Glutamatergic neuron (in vitro differentiated cells): Measurements from ENCODE around the gene CPD. TPM values are rescaled to one million over a fixed set of nuclear protein-coding genes. Genes with fewer than 3 reads are reported as not detected.
"Not testable (repeated sequence)": the region's sequence is repeated elsewhere in the genome, so short reads cannot be mapped to it uniquely, and the experiment has no call there.

Source experiments
- DNase-seq: peaks from one replicate; pipeline ENCODE4 v3.0.0; 2022
- H3K27ac Mint-ChIP-seq: one replicate; pipeline ENCODE4 v1.8.0; 2020; ENCODE audit warnings: mild to moderate bottlenecking, mixed read lengths, inconsistent platforms; ENCODE audit not compliant: unreplicated experiment
- H3K27me3 Mint-ChIP-seq: one replicate; pipeline ENCODE4 v1.8.0; 2020; ENCODE audit warnings: mild to moderate bottlenecking, moderate library complexity, mixed read lengths, inconsistent platforms; ENCODE audit not compliant: unreplicated experiment
- H3K36me3 Mint-ChIP-seq: one replicate; pipeline ENCODE4 v1.8.0; 2020; ENCODE audit warnings: mild to moderate bottlenecking, mixed read lengths, inconsistent platforms; ENCODE audit not compliant: unreplicated experiment
- H3K4me1 Mint-ChIP-seq: one replicate; pipeline ENCODE4 v1.8.0; 2020; ENCODE audit warnings: mild to moderate bottlenecking, low read depth, mixed read lengths, inconsistent platforms; ENCODE audit not compliant: unreplicated experiment
- H3K4me3 Mint-ChIP-seq: one replicate; pipeline ENCODE4 v1.8.0; 2020; ENCODE audit warnings: mild to moderate bottlenecking, mixed read lengths, inconsistent platforms; ENCODE audit not compliant: unreplicated experiment
- H3K9me3 Mint-ChIP-seq: one replicate; pipeline ENCODE4 v1.8.0; 2020; ENCODE audit warnings: mild to moderate bottlenecking, moderate library complexity, mixed read lengths, inconsistent platforms; ENCODE audit not compliant: unreplicated experiment
- CTCF ChIP-seq: fragments of 200-600 bp; sonication (generic); IDR thresholded peaks from one replicate; pipeline ENCODE4 v1.5.0; 2021; ENCODE audit not compliant: partially characterized antibody, unreplicated experiment
- total RNA-seq: library from RNA; stranded (reverse); fragmentation: NEBNext Ultra II Directional; extraction: Animal tissue kit (Norgen Biotek cat#: 25700); gene quantifications from one replicate; pipeline ENCODE4 v1.2.1, GENCODE V29; 2021; ENCODE audit not compliant: unreplicated experiment

Gene CPD
- total RNA-seq, 1 donor from 2014 or later = 29.8 TPM

GRCh38 chr17:30458371-30458770, 79.6 kb downstream of the CPD start:
- Mint-ChIP-seq H3K4me3 (no peak overlapping the region), H3K4me1 (peaks cover 1% of the 10 kb centered on the region), H3K36me3 (peaks cover 11% of the 10 kb centered on the region), H3K27me3 (no peaks in the 10 kb centered on the region), H3K27ac (no peak overlapping the region), H3K9me3 (peaks cover 3% of the 10 kb centered on the region)
- no peak for DNase-seq
- no peak for TF ChIP-seq CTCF

GRCh38 chr17:30458797-30459413, 80.2 kb downstream of the CPD start:
- not testable (repeated sequence) for H3K4me3 Mint-ChIP-seq, DNase-seq, H3K9me3 Mint-ChIP-seq, H3K4me1 Mint-ChIP-seq, H3K27ac Mint-ChIP-seq, H3K27me3 Mint-ChIP-seq
- H3K36me3 Mint-ChIP-seq = peaks cover 11% of the 10 kb centered on the region

GRCh38 chr17:30468465-30468864, 89.7 kb downstream of the CPD start:
- H3K27me3 Mint-ChIP-seq = peaks cover 1% of the 10 kb centered on the region
- H3K9me3 Mint-ChIP-seq = no peaks in the 10 kb centered on the region
- no peak overlapping the region for H3K4me3 Mint-ChIP-seq
- H3K36me3 Mint-ChIP-seq = no peaks in the 10 kb centered on the region
- H3K27ac Mint-ChIP-seq = no peak overlapping the region
- no peak for DNase-seq
- no peaks in the 10 kb centered on the region for H3K4me1 Mint-ChIP-seq
- TF ChIP-seq CTCF = no peak

- TF ChIP-seq CTCF = no peak
- DNase-seq = no peak
- H3K4me1 Mint-ChIP-seq = peaks cover 5% of the 10 kb centered on the region
- H3K36me3 Mint-ChIP-seq = no peaks in the 10 kb centered on the region
- peaks cover 3% of the 10 kb centered on the region for H3K27me3 Mint-ChIP-seq
- H3K9me3 Mint-ChIP-seq = no peaks in the 10 kb centered on the region
- no peak overlapping the region for H3K27ac Mint-ChIP-seq
- no peak overlapping the region for H3K4me3 Mint-ChIP-seq
Observed at GRCh38 chr17:30472238-30472890, 93.6 kb downstream of the CPD start.

- H3K9me3 Mint-ChIP-seq = no peaks in the 10 kb centered on the region
Observed at GRCh38 chr17:30475206-30475605, 96.5 kb downstream of the CPD start.

More at GRCh38 chr17:30475206-30475605, 96.5 kb downstream of the CPD start:
- no peak overlapping the region for H3K27ac Mint-ChIP-seq
- TF ChIP-seq CTCF = no peak
- H3K4me3 Mint-ChIP-seq = no peak overlapping the region
- peaks cover 3% of the 10 kb centered on the region for H3K27me3 Mint-ChIP-seq
- H3K4me1 Mint-ChIP-seq = peaks cover 8% of the 10 kb centered on the region
- no peak for DNase-seq
- H3K36me3 Mint-ChIP-seq = no peaks in the 10 kb centered on the region
